LNCAP (cell line): Measurements from ENCODE around the gene TMEM150C.

Source experiments
- TF ChIP-seq, protein P1 (sequence below): fragments of 450-650 bp; IDR thresholded peaks from 2 replicates; pipeline ENCODE4 v1.5.1; 2017; ENCODE audit warnings: mild to moderate bottlenecking

The TMEM150C gene

DNA sequence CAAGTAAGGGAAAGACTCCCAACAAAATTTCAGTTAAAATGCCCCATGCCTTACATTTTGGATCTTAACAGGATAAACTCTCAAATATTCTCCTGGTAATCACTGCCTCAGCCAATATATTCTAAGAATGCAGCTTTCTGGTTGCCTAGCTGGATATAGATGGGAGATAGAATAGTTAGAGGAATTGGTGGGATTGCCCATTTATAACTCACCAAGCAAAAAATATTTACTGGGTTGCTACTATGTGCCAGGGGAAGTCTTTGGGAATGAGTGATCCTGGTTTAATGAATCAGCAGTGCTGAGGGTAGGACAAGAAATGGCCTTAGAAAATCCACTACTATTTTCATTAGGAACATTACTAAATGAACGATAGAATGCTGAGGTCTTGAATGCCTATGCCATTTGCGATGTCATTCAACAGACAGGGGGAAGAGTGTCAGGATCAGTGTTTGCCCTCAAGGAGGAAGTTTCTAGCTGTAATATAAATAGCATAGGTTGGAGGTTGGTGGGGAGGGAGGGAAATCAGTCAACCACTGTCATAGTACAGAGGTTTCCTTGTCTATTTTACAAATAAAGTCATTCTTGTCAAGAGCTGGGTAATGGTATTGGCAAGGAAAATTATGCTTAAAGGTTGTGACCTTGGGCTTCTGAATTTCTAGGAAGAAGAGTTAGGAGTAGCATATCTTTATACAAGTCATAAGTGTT is 67.9 kb downstream of the TMEM150C start:
- TF ChIP-seq, protein P1, sequence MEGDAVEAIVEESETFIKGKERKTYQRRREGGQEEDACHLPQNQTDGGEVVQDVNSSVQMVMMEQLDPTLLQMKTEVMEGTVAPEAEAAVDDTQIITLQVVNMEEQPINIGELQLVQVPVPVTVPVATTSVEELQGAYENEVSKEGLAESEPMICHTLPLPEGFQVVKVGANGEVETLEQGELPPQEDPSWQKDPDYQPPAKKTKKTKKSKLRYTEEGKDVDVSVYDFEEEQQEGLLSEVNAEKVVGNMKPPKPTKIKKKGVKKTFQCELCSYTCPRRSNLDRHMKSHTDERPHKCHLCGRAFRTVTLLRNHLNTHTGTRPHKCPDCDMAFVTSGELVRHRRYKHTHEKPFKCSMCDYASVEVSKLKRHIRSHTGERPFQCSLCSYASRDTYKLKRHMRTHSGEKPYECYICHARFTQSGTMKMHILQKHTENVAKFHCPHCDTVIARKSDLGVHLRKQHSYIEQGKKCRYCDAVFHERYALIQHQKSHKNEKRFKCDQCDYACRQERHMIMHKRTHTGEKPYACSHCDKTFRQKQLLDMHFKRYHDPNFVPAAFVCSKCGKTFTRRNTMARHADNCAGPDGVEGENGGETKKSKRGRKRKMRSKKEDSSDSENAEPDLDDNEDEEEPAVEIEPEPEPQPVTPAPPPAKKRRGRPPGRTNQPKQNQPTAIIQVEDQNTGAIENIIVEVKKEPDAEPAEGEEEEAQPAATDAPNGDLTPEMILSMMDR, result no peak

DNA sequence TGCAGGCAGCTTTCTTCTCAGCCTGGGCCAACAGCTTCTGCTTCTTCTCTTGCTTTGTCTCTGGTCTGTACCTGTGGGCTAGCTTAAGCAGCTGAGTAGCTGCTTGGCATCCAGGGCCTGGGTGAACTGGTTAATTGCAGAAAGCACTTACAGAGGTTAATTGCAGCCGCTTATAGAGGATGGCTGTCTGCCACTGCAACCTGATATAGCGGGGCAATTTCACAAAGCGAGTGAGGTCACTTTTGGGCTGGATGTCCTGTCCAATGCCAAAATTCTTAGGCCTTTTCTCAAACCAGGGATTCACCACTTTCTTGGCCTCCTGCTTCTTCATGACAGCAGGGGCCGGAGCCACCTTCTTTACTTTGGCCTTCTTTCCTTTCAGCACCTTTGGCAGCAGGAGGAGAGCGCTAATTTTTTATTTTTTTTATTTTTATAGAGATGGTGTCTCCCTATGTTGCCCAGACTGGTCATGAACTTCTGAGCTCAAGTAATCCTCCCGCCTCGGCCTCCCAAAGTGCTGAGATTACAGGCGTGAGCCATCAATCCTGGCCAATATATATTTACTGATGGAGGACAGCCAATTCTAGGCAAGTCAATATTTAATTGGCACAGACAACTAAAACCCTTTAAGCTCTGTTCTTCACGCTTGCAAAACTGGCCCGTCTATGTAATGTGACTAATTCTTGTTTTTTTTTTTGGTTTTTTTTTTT is 70.4 kb downstream of the TMEM150C start:
- TF ChIP-seq, protein P1, result no peak

DNA sequence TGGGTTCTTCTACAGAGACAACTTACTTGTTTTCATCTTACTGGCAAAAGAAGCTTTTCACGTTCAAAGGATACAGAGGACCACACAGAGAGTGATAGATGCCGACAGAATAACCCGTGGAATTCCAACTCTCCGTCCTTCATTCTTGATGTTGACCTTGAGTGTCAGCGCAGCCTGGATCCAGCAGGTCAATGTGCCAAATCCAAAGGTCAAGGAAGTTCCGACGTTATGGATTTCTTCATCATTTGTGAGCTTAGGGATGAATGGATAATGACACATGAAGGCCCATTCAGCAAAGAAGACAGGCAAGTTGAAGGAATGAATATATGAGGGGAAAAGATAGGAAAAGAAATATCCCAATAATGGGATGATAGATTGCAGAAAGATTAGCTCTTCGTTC is 71.8 kb downstream of the TMEM150C start:
- TF ChIP-seq, protein P1, result no peak

DNA sequence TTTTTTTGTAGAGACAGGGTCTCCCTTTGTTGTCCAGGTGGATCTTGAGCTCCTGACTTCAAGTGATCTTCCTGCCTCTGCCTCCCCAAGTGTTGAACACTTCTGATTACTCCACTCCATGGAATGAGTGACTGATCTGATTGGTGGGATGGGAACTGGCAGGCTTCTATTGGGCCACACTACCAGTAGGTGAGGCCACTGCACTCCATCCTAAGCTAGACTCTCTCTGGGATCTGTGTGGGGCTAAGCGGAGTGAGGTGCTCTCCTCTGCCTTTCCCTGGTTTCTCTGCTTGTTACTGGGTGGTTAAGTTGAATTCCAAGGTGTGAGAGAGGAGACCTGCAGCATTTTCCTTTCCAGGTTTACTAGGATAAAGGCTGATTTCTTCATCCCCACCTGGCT is 72.7 kb downstream of the TMEM150C start:
- TF ChIP-seq, protein P1, result no peak

DNA sequence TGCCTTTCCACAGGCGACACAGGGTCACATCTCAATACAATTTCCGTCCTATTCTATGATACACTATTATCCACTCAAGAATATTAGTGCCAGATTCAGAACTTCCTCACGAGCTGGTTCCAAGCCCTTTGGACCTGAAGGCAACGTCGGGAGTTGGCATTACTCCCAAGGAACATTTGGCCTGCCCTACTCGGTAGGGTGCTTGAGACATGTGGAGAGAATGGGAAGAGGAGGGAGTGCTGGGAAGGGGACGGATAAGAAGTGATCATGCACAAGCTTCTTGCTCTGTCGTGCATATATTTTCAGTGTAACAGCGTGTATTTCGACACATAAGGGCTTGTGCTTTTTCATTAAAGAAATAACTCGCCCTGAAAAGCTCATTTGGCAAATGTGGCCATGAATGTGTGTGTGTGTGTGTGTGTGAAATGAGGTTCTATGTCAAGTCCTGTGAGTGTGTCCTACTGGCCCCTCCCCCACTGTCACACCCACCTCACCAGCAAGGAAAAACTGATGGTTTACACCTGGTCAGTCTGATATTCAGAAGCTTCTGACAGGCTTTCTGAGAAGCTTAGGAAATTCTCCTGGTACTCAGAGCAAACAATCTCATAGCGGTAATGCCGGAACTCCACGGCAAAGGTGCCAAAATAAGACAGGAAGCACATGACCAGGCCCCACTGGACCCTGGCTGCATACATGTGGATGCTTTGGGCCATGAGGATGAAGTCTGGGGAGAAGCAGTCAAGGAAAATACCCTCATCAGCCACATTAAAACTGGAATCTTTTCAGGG is 76.6 kb downstream of the TMEM150C start:
- TF ChIP-seq, protein P1, result no peak

DNA sequence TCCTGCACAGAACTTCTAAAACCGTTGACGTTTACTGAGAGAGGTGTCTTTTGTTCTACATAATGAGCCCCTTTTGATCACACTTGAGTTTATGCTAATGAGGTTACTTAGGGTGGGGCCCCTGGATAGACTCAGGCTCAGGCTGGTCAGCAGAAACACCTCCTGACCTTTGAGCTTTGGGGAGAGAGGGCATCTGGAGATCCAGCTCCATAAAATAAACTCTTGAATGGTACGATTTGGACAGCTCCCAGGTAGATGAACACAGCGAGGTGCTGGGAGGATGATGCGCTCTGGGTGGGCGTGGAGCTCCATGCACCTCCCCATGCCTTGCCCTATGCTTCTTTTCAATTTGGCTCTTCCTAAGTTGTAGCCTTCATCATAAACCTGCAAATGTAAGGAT is 79.4 kb downstream of the TMEM150C start:
- TF ChIP-seq, protein P1, result no peak

DNA sequence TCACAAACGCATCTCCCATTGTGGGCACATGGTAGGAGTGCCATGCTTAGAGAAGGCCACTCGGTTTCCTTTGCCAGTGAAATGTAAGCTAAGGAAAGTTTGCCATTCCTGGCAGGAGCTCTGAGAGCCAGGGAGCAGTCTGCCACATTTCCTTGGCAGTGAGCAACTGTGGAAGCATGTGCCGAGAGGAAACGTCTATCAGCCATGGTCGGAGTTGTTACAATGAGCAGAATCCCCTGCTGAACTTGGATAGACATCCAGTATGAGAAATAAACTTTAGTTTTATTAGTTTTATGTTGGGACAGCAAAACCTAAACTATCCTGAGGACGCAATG is 80.3 kb downstream of the TMEM150C start:
- TF ChIP-seq, protein P1, result no peak
